CD4-positive, CD25-positive, alpha-beta regulatory T cell (primary cell): Measurements from ENCODE around the gene PELO. TPM values are rescaled to one million over a fixed set of nuclear protein-coding genes. Genes with fewer than 3 reads are reported as not detected.

Experiments
- ATAC-seq, 2 donors: fragments of 150-1000 bp; cut with Tn5 transposase; one replicate each; pipeline ENCODE4 v1.10.0; 2021; ENCODE audit warnings: low read depth in 2 of 2, moderate number of reproducible peaks in 2 of 2, moderate library complexity in 1 of 2
- DNase-seq, 3 donors: peaks; one replicate each; pipeline versions ENCODE4 v3.0.0 to v3.0.0-alpha.2; 2012 to 2022; ENCODE audit warnings: mixed read lengths in 1 of 3
- H3K27ac ChIP-seq: one replicate; pipeline ENCODE4 v1.7.0; 2013; ENCODE audit warnings: mild to moderate bottlenecking, low read length; ENCODE audit not compliant: insufficient read depth, poor library complexity, severe bottlenecking
- H3K27me3 ChIP-seq: one replicate; pipeline ENCODE4 v1.7.0; 2013; ENCODE audit warnings: low read length; ENCODE audit not compliant: control insufficient read depth, insufficient read depth
- H3K36me3 ChIP-seq: one replicate; pipeline ENCODE4 v1.7.0; 2013; ENCODE audit warnings: mild to moderate bottlenecking, low read length, moderate library complexity; ENCODE audit not compliant: control insufficient read depth, insufficient read depth
- H3K4me1 ChIP-seq: 2 replicates; pipeline ENCODE4 v1.7.0; 2013; ENCODE audit warnings: mild to moderate bottlenecking, low read length; ENCODE audit not compliant: insufficient read depth, control insufficient read depth, poor library complexity, severe bottlenecking
- H3K4me3 ChIP-seq: one replicate; pipeline ENCODE4 v1.7.0; 2013; ENCODE audit warnings: low read depth, mild to moderate bottlenecking, low read length, moderate library complexity
- H3K9me3 ChIP-seq, 2 experiments: 1 replicate in 1 of 2; 2 replicates in 1 of 2; pipeline ENCODE4 v1.7.0; 2013; ENCODE audit warnings: low read length in 2 of 2, mild to moderate bottlenecking in 1 of 2, moderate library complexity in 1 of 2; ENCODE audit not compliant: control insufficient read depth in 2 of 2
- H3K27ac Mint-ChIP-seq, 3 donors: one replicate each; pipeline ENCODE4 v1.8.0; 2020 to 2022; ENCODE audit warnings: mild to moderate bottlenecking in 3 of 3, mixed read lengths in 3 of 3, moderate library complexity in 2 of 3
- H3K27me3 Mint-ChIP-seq: one replicate; pipeline ENCODE4 v1.8.0; 2022; ENCODE audit warnings: mild to moderate bottlenecking, mixed read lengths
- H3K36me3 Mint-ChIP-seq: one replicate; pipeline ENCODE4 v1.8.0; 2020; ENCODE audit warnings: mixed read lengths
- H3K4me1 Mint-ChIP-seq, 4 donors: one replicate each; pipeline ENCODE4 v1.8.0; 2020 to 2022; ENCODE audit warnings: mixed read lengths in 4 of 4, mild to moderate bottlenecking in 1 of 4
- H3K4me3 Mint-ChIP-seq, 4 donors: one replicate each; pipeline ENCODE4 v1.8.0; 2020 to 2022; ENCODE audit warnings: mild to moderate bottlenecking in 4 of 4, mixed read lengths in 4 of 4, moderate library complexity in 3 of 4
- H3K9me3 Mint-ChIP-seq, 7 donors: one replicate each; pipeline ENCODE4 v1.8.0; 2020 to 2022; ENCODE audit warnings: mixed read lengths in 7 of 7, mild to moderate bottlenecking in 3 of 7, moderate library complexity in 2 of 7
- polyA plus RNA-seq, 4 donors: library from polyadenylated mRNA; unstranded; fragments of 300-500 nt; fragmentation: Illumina TruSeq; gene quantifications; one replicate each; pipeline ENCODE4 v1.2.3, GENCODE V29; 2021
- total RNA-seq: library from RNA; stranded (reverse); gene quantifications from one replicate; pipeline ENCODE4 v1.2.3, GENCODE V29; 2022

Gene PELO
- total and polyA plus RNA-seq, 5 donors from 2014 or later, result 3.8 to 6.1 (median 4.3) TPM

- Histone ChIP-seq H3K4me3 (no peak overlapping the region), H3K9me3 (no peaks in the 10 kb centered on the region), H3K27me3 (no peaks in the 10 kb centered on the region), H3K36me3 (no peaks in the 10 kb centered on the region), H3K27ac (no peak overlapping the region), H3K4me1 (no peaks in the 10 kb centered on the region)
- peaks cover 0 to 18% (median 6%) of the 10 kb centered on the region in 4 donors for H3K4me1 Mint-ChIP-seq
- H3K4me3 Mint-ChIP-seq, result no peak overlapping the region
- no peak for ATAC-seq
- H3K27ac Mint-ChIP-seq, result no peak overlapping the region
- H3K9me3 Mint-ChIP-seq, result peaks cover 0 to 2% (median 0%) of the 10 kb centered on the region in 7 donors
- peaks cover 9% of the 10 kb centered on the region for H3K27me3 Mint-ChIP-seq
- H3K36me3 Mint-ChIP-seq, result no peaks in the 10 kb centered on the region
- no peak for DNase-seq
Measured at GRCh38 chr5:52746539-52746938, 41.2 kb upstream of the PELO start.

- Mint-ChIP-seq H3K4me1 (peaks cover 0 to 10% (median 4%) of the 10 kb centered on the region in 4 donors), H3K27ac (no peak overlapping the region), H3K9me3 (peaks cover 0 to 4% (median 0%) of the 10 kb centered on the region in 7 donors), H3K36me3 (no peaks in the 10 kb centered on the region), H3K27me3 (peaks cover 9% of the 10 kb centered on the region), H3K4me3 (no peak overlapping the region)
- H3K27me3 ChIP-seq, result no peaks in the 10 kb centered on the region
- no peaks in the 10 kb centered on the region for H3K36me3 ChIP-seq
- no peak for DNase-seq
- ATAC-seq, result no peak
- H3K4me3 ChIP-seq, result no peak overlapping the region
- no peaks in the 10 kb centered on the region for H3K9me3 ChIP-seq
- H3K4me1 ChIP-seq, result no peaks in the 10 kb centered on the region
- no peak overlapping the region for H3K27ac ChIP-seq
Measured at GRCh38 chr5:52748590-52748989, 39.1 kb upstream of the PELO start.

DNA sequence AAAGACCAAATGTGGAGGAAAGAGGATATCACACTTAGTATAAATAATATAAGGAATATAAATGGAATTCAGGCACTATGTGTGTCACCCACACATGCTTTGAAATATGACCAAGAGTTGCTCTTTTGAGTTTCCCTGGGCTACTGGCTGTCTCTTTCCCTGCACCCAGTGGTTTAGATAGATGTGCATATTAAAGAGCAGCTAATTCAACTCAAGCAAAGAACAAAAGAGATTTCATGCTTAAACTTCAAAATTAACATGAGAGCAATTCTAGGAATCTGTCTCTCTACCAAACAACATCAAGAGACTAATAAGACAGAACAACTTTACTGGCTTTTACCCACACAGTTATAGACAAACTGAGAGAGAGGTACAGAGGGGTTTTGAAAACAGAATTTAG, 38.0 kb upstream of the PELO start:
- ATAC-seq, result no peak
- no peak overlapping the region for H3K27ac Mint-ChIP-seq
- H3K27me3 Mint-ChIP-seq, result peaks cover 4% of the 10 kb centered on the region

DNA sequence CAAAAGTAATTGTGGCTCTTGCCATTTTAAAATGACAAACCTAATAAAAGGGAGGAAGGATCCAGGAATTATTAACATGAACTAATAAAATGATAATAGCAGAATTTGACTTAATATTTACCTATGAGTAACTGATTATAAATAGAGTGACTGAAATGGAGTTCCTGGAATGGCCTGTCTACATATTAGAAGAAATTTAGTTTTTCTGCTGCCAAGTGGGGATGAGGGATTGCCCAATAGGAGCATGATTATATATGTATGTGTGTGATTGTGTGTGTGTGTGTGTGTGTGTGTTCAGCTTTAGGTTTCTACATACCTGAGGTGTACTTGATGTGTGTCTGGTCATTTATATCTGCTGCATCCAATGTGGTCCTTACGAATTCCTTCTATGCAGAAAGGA, 36.6 kb upstream of the PELO start:
- H3K27ac Mint-ChIP-seq, result no peak overlapping the region
- no peak for ATAC-seq

More for the DNA sequence above, 38.0 kb upstream of the PELO start:
- peaks cover 0 to 4% (median 0%) of the 10 kb centered on the region in 7 donors for H3K9me3 Mint-ChIP-seq
- H3K36me3 ChIP-seq, result no peaks in the 10 kb centered on the region
- no peak overlapping the region for H3K27ac ChIP-seq
- H3K27me3 ChIP-seq, result no peaks in the 10 kb centered on the region
- H3K36me3 Mint-ChIP-seq, result no peaks in the 10 kb centered on the region
- H3K4me3 ChIP-seq, result no peak overlapping the region
- H3K4me1 ChIP-seq, result no peaks in the 10 kb centered on the region
- no peak overlapping the region for H3K4me3 Mint-ChIP-seq
- no peaks in the 10 kb centered on the region for H3K9me3 ChIP-seq
- no peak for DNase-seq
- H3K4me1 Mint-ChIP-seq, result peaks cover 0 to 2% (median 0%) of the 10 kb centered on the region in 4 donors

GRCh38 chr5:52754051-52754450, 33.7 kb upstream of the PELO start:
- Histone ChIP-seq H3K27ac (no peak overlapping the region), H3K4me1 (no peaks in the 10 kb centered on the region), H3K27me3 (no peaks in the 10 kb centered on the region), H3K36me3 (no peaks in the 10 kb centered on the region), H3K4me3 (no peak overlapping the region), H3K9me3 (no peaks in the 10 kb centered on the region)
- peaks cover 4% of the 10 kb centered on the region for H3K27me3 Mint-ChIP-seq
- H3K27ac Mint-ChIP-seq, result no peak overlapping the region
- H3K36me3 Mint-ChIP-seq, result no peaks in the 10 kb centered on the region
- no peak for DNase-seq
- H3K9me3 Mint-ChIP-seq, result peaks cover 0 to 4% (median 0%) of the 10 kb centered on the region in 7 donors
- no peak for ATAC-seq
- H3K4me1 Mint-ChIP-seq, result no peaks in the 10 kb centered on the region
- H3K4me3 Mint-ChIP-seq, result no peak overlapping the region

More for the DNA sequence above, 36.6 kb upstream of the PELO start:
- no peaks in the 10 kb centered on the region for H3K4me1 Mint-ChIP-seq
- DNase-seq, result no peak
- H3K9me3 Mint-ChIP-seq, result peaks cover 0 to 4% (median 0%) of the 10 kb centered on the region in 7 donors
- no peak overlapping the region for H3K4me3 ChIP-seq
- no peaks in the 10 kb centered on the region for H3K27me3 ChIP-seq
- no peaks in the 10 kb centered on the region for H3K9me3 ChIP-seq
- H3K4me1 ChIP-seq, result no peaks in the 10 kb centered on the region
- H3K36me3 Mint-ChIP-seq, result no peaks in the 10 kb centered on the region
- no peaks in the 10 kb centered on the region for H3K36me3 ChIP-seq
- no peak overlapping the region for H3K4me3 Mint-ChIP-seq
- no peak overlapping the region for H3K27ac ChIP-seq
- H3K27me3 Mint-ChIP-seq, result peaks cover 4% of the 10 kb centered on the region

DNA sequence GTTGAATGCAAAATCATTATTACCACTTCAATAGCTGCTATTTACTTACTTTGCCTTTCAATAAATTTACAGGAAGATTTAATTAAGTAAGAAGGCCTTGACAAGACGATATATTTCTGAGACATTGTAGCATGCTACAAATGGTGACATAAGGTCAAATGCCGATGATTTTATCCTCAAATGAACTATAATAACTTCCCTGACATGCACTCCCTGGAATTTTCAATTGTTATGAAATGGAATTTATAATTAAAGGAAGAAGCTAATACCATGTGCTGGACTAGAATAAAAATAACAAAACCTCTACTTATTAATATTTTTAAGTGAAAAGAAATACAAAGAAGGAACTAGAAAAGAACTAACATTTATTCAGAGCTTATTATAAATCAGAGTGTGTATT, 30.2 kb upstream of the PELO start:
- Histone ChIP-seq H3K9me3 (no peaks in the 10 kb centered on the region), H3K4me3 (no peak overlapping the region), H3K36me3 (no peaks in the 10 kb centered on the region), H3K4me1 (no peaks in the 10 kb centered on the region), H3K27ac (no peak overlapping the region), H3K27me3 (no peaks in the 10 kb centered on the region)
- ATAC-seq (no peak), DNase-seq (no peak)
- Mint-ChIP-seq H3K27ac (no peak overlapping the region), H3K36me3 (no peaks in the 10 kb centered on the region), H3K4me1 (no peaks in the 10 kb centered on the region), H3K27me3 (no peaks in the 10 kb centered on the region), H3K4me3 (no peak overlapping the region), H3K9me3 (peaks cover 0 to 2% (median 0%) of the 10 kb centered on the region in 7 donors)

DNA sequence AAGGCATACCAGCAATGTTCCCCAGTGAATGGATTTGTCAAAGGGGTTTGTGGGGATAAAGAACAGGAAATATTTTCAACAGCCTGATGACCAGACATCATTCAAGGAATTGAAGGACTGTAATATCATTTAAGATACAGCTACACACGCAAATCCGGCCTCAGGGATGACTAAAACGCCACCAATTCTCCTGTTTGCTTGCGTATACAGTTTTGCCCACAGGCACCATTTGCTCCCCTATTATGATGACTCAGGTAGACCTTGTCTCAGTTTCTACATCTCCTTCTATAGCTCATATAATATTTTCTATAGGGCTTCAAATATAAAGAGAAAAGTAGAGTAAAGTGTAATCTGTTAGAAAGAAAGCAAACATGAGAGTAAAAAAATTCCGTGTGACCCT, 29.7 kb upstream of the PELO start:
- H3K4me3 ChIP-seq, result no peak overlapping the region
- no peaks in the 10 kb centered on the region for H3K27me3 Mint-ChIP-seq
- no peak for ATAC-seq
- no peak overlapping the region for H3K4me3 Mint-ChIP-seq
- no peaks in the 10 kb centered on the region for H3K36me3 ChIP-seq
- H3K9me3 Mint-ChIP-seq, result peaks cover 0 to 2% (median 0%) of the 10 kb centered on the region in 7 donors
- H3K4me1 ChIP-seq, result no peaks in the 10 kb centered on the region
- H3K36me3 Mint-ChIP-seq, result no peaks in the 10 kb centered on the region
- H3K27ac ChIP-seq, result no peak overlapping the region
- H3K4me1 Mint-ChIP-seq, result no peaks in the 10 kb centered on the region
- no peak for DNase-seq
- no peak overlapping the region for H3K27ac Mint-ChIP-seq
- H3K9me3 ChIP-seq, result no peaks in the 10 kb centered on the region
- no peaks in the 10 kb centered on the region for H3K27me3 ChIP-seq

DNA sequence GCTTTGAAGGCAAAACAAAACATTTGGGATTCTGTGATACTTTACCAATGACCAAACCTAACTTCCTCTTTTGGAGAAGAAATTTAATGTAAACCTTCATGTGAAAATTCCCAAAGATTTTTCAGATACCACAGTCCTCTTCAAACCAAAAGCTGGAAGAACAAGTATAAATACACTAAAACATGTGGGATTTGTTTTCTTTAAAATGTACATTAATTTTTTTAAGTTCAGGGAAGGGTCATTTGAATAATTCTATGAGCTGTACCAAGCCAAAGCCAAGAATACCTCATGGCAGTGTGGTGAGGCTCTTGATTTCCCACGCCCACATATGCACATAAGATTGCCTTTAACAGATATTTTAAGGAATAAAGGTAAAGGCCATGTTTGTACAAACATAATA, 28.4 kb upstream of the PELO start:
- Mint-ChIP-seq H3K27ac (no peak overlapping the region), H3K4me3 (no peak overlapping the region), H3K4me1 (no peaks in the 10 kb centered on the region), H3K27me3 (peaks cover 4% of the 10 kb centered on the region), H3K9me3 (peaks cover 0 to 2% (median 0%) of the 10 kb centered on the region in 7 donors), H3K36me3 (no peaks in the 10 kb centered on the region)
- no peak overlapping the region for H3K27ac ChIP-seq
- H3K27me3 ChIP-seq, result no peaks in the 10 kb centered on the region
- H3K4me1 ChIP-seq, result no peaks in the 10 kb centered on the region
- H3K36me3 ChIP-seq, result no peaks in the 10 kb centered on the region
- H3K4me3 ChIP-seq, result no peak overlapping the region
- DNase-seq (no peak), ATAC-seq (no peak)
- H3K9me3 ChIP-seq, result no peaks in the 10 kb centered on the region
